Chondrocyte (in vitro differentiated cells): ENCODE data around the gene FAM89A. TPM values are rescaled to one million over a fixed set of nuclear protein-coding genes. Genes with fewer than 3 reads are reported as not detected.
"Not testable (repeated sequence)": the region's sequence is repeated elsewhere in the genome, so short reads cannot be mapped to it uniquely, and the experiment has no call there.

Experiments used
- DNase-seq: peaks from one replicate; pipeline ENCODE4 v3.0.0; 2021; ENCODE audit warnings: mixed read lengths, low spot score
- H3K27ac Mint-ChIP-seq: one replicate; pipeline ENCODE4 v1.8.0; 2021; ENCODE audit warnings: mild to moderate bottlenecking, moderate library complexity, mixed read lengths; ENCODE audit not compliant: unreplicated experiment
- H3K27me3 Mint-ChIP-seq: 2 replicates; pipeline ENCODE4 v1.8.0; 2021; ENCODE audit warnings: low read depth, mixed read lengths
- H3K36me3 Mint-ChIP-seq: 2 replicates; pipeline ENCODE4 v1.8.0; 2021; ENCODE audit warnings: low read depth, mixed read lengths
- H3K4me1 Mint-ChIP-seq: 2 replicates; pipeline ENCODE4 v1.8.0; 2021; ENCODE audit warnings: low read depth, mild to moderate bottlenecking, mixed read lengths
- H3K4me3 Mint-ChIP-seq: one replicate; pipeline ENCODE4 v1.8.0; 2021; ENCODE audit warnings: mild to moderate bottlenecking, moderate library complexity, mixed read lengths; ENCODE audit not compliant: unreplicated experiment
- H3K9me3 Mint-ChIP-seq: 2 replicates; pipeline ENCODE4 v1.8.0; 2021; ENCODE audit warnings: low read depth, mixed read lengths
- total RNA-seq: library from RNA; stranded (reverse); gene quantifications from 3 replicates; pipeline ENCODE4 v1.2.1, GENCODE V29; 2021
- TF ChIP-seq, protein P1 (sequence below): fragments of 200-600 bp; sonication (generic); IDR thresholded peaks from 2 replicates; pipeline ENCODE4 v1.5.0; 2021; ENCODE audit warnings: antibody characterized with exemption, mild to moderate bottlenecking, moderate library complexity

Gene FAM89A
- total RNA-seq, 1 donor from 2014 or later = 19.7 TPM

- Mint-ChIP-seq H3K4me3 (no peak overlapping the region), H3K27ac (peak overlapping the region; percentile 43), H3K4me1 (peaks cover 18% of the 10 kb centered on the region), H3K27me3 (no peaks in the 10 kb centered on the region), H3K36me3 (peaks cover 5% of the 10 kb centered on the region), H3K9me3 (no peaks in the 10 kb centered on the region)
- DNase-seq = no peak
- TF ChIP-seq, protein P1, sequence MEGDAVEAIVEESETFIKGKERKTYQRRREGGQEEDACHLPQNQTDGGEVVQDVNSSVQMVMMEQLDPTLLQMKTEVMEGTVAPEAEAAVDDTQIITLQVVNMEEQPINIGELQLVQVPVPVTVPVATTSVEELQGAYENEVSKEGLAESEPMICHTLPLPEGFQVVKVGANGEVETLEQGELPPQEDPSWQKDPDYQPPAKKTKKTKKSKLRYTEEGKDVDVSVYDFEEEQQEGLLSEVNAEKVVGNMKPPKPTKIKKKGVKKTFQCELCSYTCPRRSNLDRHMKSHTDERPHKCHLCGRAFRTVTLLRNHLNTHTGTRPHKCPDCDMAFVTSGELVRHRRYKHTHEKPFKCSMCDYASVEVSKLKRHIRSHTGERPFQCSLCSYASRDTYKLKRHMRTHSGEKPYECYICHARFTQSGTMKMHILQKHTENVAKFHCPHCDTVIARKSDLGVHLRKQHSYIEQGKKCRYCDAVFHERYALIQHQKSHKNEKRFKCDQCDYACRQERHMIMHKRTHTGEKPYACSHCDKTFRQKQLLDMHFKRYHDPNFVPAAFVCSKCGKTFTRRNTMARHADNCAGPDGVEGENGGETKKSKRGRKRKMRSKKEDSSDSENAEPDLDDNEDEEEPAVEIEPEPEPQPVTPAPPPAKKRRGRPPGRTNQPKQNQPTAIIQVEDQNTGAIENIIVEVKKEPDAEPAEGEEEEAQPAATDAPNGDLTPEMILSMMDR = no peak
These were observed 53.1 kb downstream of the FAM89A start for GRCh38 chr1:230986976-230987375.

DNA sequence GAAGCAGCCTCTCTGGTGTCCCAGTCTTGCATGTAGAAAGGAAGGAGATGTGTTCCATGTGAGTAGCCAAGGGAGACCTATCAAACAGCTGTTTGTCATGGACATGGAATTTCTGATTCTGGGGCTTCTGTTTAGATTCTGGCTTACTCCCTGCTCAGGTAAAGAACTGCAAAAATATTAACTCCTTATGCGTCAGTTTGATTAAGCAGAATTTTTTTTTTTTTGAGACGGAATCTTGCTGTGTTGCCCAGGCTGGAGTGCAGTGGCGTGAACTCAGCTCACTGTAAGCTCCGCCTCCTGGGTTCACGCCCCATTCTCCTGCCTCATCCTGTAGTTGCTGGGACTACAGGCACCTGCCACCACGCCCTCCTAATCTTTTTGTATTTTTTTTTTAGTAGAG lies 54.3 kb downstream of the FAM89A start:
- TF ChIP-seq, protein P1 = no peak

DNA sequence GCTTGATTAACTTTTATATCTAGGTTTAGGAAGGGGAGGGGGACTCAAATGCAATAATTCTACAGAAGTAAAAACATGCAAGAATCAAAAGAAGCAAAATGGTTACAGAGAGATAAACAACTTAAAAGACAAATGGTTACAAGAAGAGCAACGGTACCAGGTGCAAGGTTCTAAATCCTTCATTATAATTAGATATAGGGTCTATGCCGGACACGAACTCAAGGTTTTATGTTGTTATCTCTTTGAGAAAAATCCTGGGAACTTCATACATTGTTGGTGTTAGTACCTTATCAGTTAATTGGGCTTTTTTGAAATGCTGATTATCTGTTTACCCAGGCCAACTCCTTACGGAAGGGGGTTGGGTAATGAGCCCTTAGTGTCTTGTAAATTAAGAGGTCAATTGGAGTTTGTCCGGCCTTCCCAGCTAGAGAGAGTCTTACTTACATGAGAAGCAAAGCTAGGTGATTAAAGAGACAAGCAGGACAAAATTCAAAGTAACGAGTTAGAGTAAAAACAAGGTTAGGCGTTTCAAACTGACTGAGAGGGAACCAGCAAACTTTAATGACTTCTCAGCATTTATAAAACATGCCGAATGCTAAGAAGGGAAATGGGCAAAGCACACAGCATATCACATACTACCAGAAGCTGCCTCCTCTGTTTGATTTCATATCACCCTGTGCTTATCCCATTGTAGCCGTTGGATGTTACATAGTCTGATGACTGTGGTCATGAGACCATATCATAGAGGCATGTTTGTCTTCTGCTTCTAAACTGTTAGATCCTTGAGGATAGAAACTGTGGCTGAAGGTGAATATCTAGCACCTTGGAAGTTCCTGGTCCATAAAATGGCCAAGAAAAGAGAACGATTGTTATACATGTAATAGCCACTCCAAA lies 55.2 kb downstream of the FAM89A start:
- not testable (repeated sequence) for H3K27ac Mint-ChIP-seq, H3K4me3 Mint-ChIP-seq, H3K9me3 Mint-ChIP-seq, H3K36me3 Mint-ChIP-seq, H3K27me3 Mint-ChIP-seq, DNase-seq
- H3K4me1 Mint-ChIP-seq = peaks cover 17% of the 10 kb centered on the region

More for the DNA sequence above, 54.3 kb downstream of the FAM89A start:
- no peak for DNase-seq
- Mint-ChIP-seq H3K27me3 (no peaks in the 10 kb centered on the region), H3K4me1 (peaks cover 12% of the 10 kb centered on the region), H3K4me3 (no peak overlapping the region), H3K27ac (no peak overlapping the region), H3K36me3 (no peaks in the 10 kb centered on the region), H3K9me3 (no peaks in the 10 kb centered on the region)

GRCh38 chr1:230983811-230984210 lies 56.2 kb downstream of the FAM89A start:
- H3K4me3 Mint-ChIP-seq = no peak overlapping the region
- no peaks in the 10 kb centered on the region for H3K36me3 Mint-ChIP-seq
- no peaks in the 10 kb centered on the region for H3K27me3 Mint-ChIP-seq
- TF ChIP-seq, protein P1 = no peak
- no peak for DNase-seq
- H3K27ac Mint-ChIP-seq = no peak overlapping the region
- H3K9me3 Mint-ChIP-seq = no peaks in the 10 kb centered on the region
- peaks cover 27% of the 10 kb centered on the region for H3K4me1 Mint-ChIP-seq

DNA sequence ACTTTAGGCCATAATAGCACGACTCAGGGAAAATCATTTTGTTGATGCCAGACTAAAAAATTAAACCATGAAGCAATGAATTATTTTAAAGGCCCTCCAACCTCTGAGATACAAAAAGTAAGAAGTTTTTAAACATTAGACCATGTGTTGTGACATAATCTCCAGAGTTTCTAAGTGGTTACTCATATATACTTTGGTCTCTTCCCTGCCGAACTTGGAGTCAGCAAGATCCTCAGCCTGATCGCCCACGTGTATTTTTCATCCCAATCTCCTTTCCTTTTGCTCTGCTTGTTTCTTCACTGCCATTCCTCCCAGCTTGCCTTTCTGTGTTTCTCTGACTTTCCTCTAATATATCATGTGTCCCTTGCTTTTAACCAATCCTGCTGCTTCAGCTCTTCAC lies 57.4 kb downstream of the FAM89A start:
- no peaks in the 10 kb centered on the region for H3K9me3 Mint-ChIP-seq
- no peak for DNase-seq
- H3K27me3 Mint-ChIP-seq = no peaks in the 10 kb centered on the region
- no peak overlapping the region for H3K4me3 Mint-ChIP-seq
- H3K27ac Mint-ChIP-seq = no peak overlapping the region
- H3K4me1 Mint-ChIP-seq = peaks cover 29% of the 10 kb centered on the region
- H3K36me3 Mint-ChIP-seq = no peaks in the 10 kb centered on the region
- TF ChIP-seq, protein P1 = no peak

- peak overlapping the region; percentile 100 for H3K4me3 Mint-ChIP-seq
- no peaks in the 10 kb centered on the region for H3K27me3 Mint-ChIP-seq
- no peak overlapping the region for H3K27ac Mint-ChIP-seq
- TF ChIP-seq, protein P1 = no peak
- peaks cover 2% of the 10 kb centered on the region for H3K36me3 Mint-ChIP-seq
- peaks cover 26% of the 10 kb centered on the region for H3K4me1 Mint-ChIP-seq
- H3K9me3 Mint-ChIP-seq = no peaks in the 10 kb centered on the region
- DNase-seq = no peak
These were observed 60.1 kb downstream of the FAM89A start for GRCh38 chr1:230979952-230980351.
